Caki2 (cell line): Measurements from ENCODE around the gene HINT3. TPM values are rescaled to one million over a fixed set of nuclear protein-coding genes. Genes with fewer than 3 reads are reported as not detected.
"Not testable (repeated sequence)": the region's sequence is repeated elsewhere in the genome, so short reads cannot be mapped to it uniquely, and the experiment has no call there.

Experiments
- DNase-seq: peaks from one replicate; pipeline ENCODE4 v3.0.0-alpha.2; 2015; ENCODE audit warnings: low read depth
- in situ Hi-C: cut with HindIII; loops from 2 replicates; pipeline ENCODE4 v1.10.0; 2016; ENCODE audit warnings: low sequenced_read_pairs, low pct_unique_long_range_greater_than_20kb, mixed read lengths
- total RNA-seq: library from RNA; depleted of rRNA; stranded (reverse); fragments of >200 nt; shearing (Covaris generic); gene quantifications from 2 replicates; pipeline ENCODE4 v1.2.3, GENCODE V29; 2014; ENCODE audit warnings: low replicate concordance

The HINT3 gene
- total RNA-seq, 1 experiment from 2014 or later, result 6.6 TPM

DNA sequence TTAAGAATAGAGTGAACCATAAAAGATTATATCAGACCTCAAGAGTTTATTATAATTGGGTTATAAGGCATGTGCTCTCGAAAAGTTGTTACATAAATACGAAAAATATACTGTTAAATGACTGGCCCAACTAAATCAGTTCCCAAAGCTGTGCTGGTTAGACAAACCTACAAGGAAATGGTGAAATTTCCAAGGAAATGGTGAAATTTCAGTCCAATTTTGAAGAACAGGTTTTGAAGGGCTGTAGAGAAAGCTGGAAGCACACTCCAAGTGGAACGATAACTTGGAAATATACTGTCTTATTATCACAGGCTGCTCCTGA, 29.4 kb downstream of the HINT3 start:
- in situ Hi-C loops, result no loop called here
- DNase-seq, result no peak

GRCh38 chr6:125986301-125987025, 29.9 kb downstream of the HINT3 start, which contains the start of gene TRMT11:
TRMT11 (plus strand) TSS chr6:125986540; CDS start chr6:125986551, 11 bp downstream.
- in situ Hi-C loops, result no loop called here

GRCh38 chr6:125987026-125987617, 30.6 kb downstream of the HINT3 start:
- in situ Hi-C loops, result no loop called here
- DNase-seq, result no peak

More at GRCh38 chr6:125986301-125987025, 29.9 kb downstream of the HINT3 start, which contains the start of gene TRMT11:
- peak; percentile 86 for DNase-seq

DNA sequence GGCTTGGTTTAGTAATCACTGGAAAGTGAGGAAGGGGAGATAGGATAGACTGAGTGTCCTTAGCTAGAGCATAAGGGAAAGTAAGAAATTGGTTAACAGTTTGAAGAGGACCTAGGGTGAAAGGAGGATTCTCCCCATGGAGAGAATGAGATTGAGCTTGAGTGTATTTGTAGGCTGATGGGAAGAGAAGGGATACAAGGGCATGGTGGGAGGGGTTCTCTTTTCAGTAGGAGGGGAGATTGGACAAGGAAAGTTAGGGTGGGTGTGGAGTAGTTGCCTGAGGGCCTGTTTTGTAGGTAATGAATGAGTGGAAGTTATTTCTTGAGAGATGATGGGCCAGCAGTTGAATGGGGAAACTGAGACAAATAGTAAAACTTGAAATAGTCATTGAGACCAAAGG, 31.7 kb downstream of the HINT3 start:
- in situ Hi-C loops, result no loop called here
- no peak for DNase-seq

GRCh38 chr6:125989631-125990030, 33.1 kb downstream of the HINT3 start:
- no peak for DNase-seq
- in situ Hi-C loops, result no loop called here

DNA sequence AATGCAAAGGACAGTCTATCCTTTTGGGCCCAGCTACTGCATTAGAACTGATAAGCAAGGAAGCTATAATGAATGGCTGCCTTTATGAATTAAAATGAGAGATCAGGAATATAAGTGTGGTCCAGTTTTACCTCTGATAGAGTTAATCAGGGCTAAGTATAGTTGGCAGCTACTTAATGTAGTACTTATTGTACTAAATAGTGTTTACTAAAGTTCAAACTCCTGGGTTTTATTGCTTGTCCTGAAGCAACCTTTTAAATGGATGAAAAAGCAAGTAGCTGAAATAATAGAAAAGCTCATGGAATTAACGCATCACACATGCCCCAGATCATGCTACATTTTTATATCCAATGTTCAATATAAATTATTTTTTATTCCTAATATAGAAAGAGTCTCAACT, 35.1 kb downstream of the HINT3 start:
- in situ Hi-C loops, result no loop called here

DNA sequence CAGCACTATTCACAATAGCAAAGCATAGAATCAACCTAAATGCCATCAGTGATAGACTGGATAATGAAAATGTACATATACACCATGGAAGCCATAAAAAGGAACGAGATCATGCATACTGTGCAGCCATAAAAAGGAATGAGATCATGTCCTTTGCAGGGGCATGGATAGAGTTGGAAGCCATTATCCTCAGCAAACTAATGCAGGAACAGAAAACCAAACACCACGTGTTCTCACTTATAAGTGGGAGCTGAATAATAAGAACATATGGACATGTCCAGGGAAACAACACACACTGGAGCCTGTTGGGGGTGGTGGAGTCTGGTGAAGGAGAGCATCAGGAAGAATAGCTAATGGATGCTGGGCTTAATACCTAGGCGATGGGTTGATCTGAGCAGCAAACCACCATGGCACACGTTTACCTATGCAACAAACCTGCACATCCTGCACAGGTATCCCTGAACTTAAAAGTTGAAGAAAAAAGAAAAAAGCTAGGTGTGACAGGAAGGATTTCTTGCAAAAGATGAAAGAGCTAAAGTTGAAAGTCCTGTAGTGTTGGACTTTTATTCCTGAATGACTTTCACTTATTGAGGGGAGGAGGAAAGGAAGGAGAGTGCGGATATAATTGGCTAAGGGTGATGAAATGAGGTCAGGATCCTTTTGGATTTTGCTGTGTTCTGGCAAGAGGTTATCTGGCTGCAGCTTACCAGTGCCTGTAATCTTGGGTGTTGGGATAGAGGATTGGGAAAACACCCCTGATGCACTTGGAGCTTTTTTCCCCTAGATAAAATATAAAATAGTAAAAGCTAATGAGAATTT, 38.3 kb downstream of the HINT3 start:
- in situ Hi-C loops, result no loop called here
- no peak for DNase-seq

More for the DNA sequence above, 35.1 kb downstream of the HINT3 start:
- DNase-seq, result no peak

- in situ Hi-C loops, result no loop called here
- peak; percentile 48 for DNase-seq
These were observed 39.5 kb downstream of the HINT3 start for GRCh38 chr6:125995972-125996580.

DNA sequence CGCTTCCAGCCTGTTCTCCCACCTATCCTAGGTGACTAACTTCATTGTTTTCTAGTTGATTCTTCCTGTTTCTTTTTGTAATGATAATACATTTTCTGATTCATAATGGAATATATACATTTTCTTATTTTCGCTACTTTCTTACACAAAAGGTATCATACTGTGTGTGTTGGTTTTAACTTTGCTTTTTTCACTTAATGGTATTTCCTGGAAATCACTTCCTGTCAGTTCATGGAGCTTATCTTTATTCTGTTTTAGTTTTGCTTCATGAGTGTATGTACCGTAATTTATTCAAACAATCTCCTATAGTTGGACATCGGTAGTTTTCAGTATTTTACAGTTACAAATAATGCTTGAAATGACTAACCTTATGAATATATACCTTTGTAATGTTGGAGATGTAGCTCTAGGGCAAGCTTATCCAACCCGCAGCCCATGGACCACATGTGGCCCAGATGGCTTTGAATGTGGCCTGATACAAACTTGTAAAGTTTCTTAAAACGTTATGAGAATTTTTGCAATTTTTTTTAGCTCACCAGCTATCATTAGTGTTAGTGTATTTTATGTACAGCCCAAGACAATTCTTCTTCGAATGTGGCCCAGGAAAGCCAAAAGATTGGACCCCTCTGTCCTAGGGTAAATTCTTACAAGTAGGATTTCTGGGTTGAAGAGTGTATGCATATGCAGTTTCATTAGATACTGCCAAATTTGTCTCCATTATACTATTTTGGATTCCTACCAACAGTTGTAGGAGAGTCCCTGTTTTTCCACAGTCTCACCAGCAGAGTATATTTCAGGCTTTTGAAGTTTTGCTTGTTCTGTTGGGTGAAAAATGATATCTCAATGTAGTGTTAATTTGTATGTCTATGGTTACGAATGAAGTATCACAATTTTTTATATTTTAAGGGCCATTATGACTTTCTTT, 46.4 kb downstream of the HINT3 start:
- in situ Hi-C loops, result no loop called here
- no peak for DNase-seq

DNA sequence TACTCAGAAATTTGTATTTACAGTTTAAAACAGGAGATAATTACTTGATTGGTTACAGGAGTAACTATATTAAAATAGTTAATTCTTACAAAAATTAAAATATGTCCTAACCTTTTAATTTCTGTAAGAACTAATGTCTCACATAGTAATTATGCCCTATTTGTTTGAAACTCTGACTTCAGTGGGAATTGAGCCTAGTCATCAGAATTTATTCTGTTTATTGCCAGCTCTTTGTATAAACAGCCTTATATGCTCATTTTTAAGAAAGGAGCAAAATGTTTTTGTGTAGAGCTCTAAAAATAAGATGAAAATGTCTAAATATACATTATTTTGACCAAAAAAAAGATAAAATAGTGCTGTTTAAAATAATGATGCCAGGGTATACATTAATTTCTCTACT, 51.2 kb downstream of the HINT3 start:
- in situ Hi-C loops, result no loop called here
- no peak for DNase-seq

DNA sequence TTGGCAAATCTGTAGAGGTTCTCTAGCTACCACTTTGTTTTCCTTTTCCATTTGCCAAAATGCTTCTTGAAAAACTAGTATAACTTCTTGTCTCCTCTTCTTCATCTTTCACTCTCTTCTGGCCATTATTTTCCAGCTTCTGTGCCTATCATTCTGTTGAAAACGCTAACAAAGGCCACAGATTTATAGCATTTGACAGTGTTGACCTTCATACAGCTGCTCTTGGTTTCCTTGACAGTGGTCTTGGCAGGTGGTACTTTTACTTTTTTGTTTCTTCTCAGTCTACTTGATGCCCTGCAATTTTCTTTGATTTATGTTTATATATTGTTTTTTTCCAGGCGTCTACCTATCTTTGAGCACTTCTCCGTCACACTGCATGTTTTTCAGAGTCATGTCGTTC, 53.5 kb downstream of the HINT3 start:
- no peak for DNase-seq
- in situ Hi-C loops, result no loop called here

DNA sequence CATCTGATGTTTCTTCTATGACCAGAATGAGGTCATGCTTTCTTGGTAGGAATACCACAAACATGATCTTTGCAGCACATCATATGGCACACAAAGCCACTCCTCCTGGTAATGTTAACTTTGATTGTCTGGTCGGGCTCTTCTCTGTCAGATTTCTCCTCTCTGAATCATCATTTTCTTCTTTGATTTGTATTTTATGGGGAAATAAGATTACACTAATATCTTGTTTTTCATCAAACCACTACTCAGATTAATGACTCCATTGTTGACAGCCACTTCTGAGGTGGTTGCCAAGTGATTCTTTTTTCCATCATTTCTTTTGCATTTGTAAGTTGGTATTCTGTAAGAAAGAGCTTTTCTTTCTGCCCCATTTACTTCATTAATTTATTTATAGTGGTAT, 59.3 kb downstream of the HINT3 start:
- peak; percentile 14 for DNase-seq
- in situ Hi-C loops, result no loop called here

DNA sequence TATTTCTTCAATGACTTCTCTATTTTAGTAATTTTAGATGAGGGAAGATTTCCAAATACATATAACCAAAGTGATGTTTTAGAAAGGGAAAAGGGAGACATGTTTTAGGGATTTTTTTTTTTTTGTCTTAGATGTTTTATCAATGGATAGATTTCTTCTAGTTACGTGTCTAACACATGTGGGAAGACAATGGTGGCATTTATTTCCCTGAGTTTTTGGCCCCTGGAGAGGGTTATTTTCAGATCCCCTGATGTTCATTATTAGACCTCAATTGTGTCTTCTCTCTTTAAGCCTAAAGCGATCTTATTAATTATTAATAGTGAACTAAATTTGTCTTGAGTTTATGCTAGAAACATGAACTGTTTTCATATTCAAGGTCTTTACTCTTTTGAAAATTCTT, 60.0 kb downstream of the HINT3 start:
- in situ Hi-C loops, result no loop called here
- DNase-seq, result no peak

- in situ Hi-C loops, result no loop called here
- DNase-seq, result no peak
These were observed 61.1 kb downstream of the HINT3 start for GRCh38 chr6:126017668-126018067.

DNA sequence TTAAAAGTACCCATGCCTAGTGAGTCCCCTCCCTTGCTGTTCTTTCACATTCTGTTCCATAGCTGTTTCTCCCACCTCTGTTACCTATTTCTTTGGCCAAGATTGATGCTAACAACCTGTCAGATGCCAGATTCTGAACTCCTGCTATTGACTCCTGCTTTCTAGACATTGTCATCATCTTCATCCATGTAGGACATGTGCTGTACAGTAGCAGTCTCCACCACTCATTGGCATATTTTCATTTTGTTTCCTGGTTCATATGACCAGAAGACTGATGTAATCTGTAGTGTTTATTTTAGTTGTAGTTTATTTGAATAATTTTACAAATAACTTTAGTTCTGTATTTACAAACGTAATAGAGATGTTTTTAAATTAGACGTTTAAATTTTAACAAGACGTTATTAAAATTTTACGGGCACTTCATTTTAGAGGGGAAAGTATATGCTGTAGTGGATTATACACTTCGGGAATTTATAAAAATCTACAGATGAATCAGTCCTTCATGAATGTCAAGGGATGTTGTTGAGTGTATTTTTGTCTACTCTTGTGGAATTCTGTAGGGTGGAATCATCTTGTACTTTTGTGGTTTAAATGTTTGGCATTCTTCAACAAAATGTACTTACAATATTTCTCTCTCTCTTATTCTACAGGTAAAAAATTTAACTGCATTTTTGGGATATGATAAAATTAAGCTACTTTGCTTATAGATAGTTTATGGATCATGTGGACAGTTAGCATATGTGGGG, 63.9 kb downstream of the HINT3 start:
- in situ Hi-C loops, result no loop called here
- DNase-seq, result no peak

DNA sequence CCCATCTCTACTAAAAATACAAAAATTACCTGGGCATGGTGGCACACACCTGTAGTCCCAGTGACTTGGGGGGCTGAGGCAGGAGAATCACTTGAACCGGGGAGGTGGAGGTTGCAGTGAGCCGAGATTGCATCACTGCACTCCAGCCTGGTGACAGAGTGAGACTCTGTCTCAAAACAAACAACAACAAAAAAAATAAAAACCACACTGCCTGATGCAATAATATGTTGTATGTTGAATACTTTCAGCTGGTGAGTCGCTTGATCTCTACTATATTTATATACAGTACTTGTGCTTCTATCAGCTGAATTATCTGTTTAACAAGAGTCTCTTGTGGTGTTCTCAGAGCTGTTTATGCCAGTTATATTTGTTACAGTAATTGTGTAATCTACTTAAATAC, 66.9 kb downstream of the HINT3 start:
- DNase-seq, in situ Hi-C loops: not testable (repeated sequence)

GRCh38 chr6:126026001-126026400, 69.4 kb downstream of the HINT3 start:
- no peak for DNase-seq
- in situ Hi-C loops, result no loop called here
